C1 segment of cervical spinal cord (tissue), 14 donors: ENCODE data around the gene AHR.
"Not testable (repeated sequence)": the region's sequence is repeated elsewhere in the genome, so short reads cannot be mapped to it uniquely, and the experiment has no call there.

Experiments
- DNase-seq, 14 donors: peaks; one replicate each; lab custom pipeline; 2025; lab: John Stamatoyannopoulos, UW

AHR gene

DNA sequence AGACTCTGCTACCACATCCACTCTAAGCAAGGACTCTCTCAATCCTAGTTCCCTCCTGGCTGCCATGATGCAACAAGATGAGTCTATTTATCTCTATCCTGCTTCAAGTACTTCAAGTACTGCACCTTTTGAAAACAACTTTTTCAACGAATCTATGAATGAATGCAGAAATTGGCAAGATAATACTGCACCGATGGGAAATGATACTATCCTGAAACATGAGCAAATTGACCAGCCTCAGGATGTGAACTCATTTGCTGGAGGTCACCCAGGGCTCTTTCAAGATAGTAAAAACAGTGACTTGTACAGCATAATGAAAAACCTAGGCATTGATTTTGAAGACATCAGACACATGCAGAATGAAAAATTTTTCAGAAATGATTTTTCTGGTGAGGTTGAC is 40.7 kb downstream of the AHR start:
- no peak for DNase-seq

DNA sequence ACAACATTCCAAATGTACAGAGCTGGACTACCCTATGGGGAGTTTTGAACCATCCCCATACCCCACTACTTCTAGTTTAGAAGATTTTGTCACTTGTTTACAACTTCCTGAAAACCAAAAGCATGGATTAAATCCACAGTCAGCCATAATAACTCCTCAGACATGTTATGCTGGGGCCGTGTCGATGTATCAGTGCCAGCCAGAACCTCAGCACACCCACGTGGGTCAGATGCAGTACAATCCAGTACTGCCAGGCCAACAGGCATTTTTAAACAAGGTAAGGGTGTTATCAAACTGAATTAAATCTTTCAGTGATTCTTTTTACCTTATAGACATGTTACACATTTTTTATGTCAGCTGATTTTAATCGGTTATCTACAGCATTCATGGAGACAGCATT is 41.5 kb downstream of the AHR start:
- no peak for DNase-seq

DNA sequence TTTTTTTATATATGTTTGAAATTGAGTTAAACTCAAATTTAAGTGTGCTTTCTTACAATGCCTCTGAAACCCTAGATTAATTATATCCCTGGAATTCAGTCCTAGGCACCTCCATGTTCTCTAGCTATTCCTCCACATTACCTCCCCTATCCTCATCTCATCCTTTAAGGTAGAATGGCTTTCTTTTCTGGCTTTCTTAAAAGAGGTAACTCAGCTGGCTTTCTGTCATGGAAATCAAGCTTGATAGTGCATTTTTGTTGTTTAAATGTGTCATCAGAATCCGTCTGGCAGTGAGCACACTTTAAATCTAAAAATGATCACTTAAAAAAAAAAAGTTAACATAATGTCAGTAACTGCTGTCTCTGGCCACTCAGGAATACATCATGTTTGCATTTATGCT is 42.2 kb downstream of the AHR start:
- no peak for DNase-seq

DNA sequence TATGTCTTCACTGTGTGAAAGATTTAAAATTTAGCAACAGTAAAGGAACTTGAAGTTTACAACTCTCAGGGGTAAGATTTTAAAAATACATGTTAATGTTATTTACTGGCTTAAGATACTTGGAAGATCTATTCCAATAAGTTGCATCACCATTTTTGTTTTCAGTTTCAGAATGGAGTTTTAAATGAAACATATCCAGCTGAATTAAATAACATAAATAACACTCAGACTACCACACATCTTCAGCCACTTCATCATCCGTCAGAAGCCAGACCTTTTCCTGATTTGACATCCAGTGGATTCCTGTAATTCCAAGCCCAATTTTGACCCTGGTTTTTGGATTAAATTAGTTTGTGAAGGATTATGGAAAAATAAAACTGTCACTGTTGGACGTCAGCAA is 44.3 kb downstream of the AHR start:
- DNase-seq = no peak

DNA sequence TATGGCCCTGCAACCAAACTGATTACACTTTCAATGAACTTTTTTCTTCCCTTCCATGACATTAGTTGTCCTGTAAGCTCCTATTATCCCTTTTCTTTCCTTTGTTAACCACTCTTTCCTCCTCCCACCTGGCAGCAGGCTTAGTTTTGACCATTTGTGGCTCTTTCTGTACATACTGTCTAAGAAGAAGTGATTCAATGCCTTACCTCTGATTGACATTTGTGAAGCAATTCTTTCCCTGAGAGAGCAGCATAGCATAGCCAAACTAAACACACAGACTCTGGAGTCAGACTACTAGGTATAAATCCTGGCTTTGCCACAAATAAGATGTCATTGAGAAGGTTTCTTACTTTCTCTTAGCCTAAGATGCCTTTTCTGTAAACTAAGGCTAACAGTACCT is 48.9 kb downstream of the AHR start:
- no peak for DNase-seq

DNA sequence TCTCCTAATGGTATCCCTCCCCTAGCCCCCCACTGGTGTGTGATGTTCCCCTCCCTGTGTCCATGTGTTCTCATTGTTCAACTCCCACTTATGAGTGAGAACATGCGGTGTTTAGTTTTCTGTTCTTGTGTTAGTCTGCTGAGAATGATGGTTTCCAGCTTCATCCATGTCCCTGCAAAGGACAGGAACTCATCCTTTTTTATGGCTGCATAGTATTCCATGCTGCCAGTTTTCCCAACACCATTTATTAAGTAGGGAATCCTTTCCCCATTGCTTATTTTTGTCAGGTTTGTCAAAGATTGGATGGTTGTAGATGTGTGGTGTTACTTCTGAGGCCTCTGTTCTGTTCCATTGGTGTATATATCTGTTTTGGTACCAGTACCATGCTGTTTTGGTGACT is 50.5 kb downstream of the AHR start:
- DNase-seq = not testable (repeated sequence)

DNA sequence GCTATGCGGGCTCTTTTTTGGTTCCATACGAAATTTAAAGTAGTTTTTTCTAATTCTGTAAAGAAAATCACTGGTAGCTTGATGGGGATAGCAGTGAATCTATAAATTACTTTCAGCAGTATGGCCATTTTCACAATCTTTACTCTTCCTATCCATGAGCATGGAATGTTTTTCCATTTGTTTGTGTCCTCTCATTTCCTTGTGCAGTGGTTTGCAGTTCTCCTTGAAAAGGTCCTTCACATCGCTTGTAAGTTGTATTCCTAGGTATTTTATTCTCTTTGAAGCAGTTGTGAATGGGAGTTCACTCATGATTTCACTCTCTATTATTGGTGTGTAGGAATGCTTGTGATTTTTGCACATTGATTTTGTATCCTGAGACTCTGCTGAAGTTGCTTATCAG is 51.9 kb downstream of the AHR start:
- DNase-seq = not testable (repeated sequence)

DNA sequence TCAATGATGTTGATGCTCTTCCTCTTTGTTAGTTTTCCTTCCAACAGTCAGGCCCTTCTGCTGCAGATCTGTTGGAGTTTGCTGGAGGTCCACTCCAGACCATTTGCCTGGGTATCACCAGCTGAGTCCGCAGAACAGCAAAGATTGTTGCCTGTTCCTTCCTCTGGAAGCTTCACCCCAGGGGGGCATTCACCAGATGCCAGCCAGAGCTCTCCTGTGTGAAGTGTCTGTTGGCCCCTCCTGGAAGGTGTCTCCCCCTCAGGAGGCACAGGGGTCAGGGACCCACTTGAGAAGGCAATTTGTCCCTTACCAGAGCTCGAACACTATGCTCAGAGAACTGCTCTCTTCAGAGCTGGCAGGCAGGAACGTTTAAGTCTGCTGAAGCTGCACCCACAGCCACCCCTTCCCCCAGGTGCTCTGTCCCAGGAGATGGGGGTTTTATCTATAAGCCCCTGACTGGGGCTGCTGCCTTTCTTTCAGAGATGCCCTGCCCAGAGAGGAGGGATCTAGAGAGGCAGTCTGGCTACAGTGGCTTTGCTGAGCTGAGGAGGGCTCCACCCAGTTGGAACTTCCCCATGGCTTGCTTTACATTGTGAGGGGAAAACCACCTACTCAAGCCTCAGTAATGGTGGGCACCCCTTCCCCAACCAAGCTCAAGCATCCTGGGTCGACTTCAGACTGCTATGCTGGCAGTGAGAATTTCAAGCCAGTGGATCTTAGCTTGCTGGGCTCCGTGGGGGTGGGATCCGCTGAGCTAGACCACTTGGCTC is 55.4 kb downstream of the AHR start:
- DNase-seq = not testable (repeated sequence)

DNA sequence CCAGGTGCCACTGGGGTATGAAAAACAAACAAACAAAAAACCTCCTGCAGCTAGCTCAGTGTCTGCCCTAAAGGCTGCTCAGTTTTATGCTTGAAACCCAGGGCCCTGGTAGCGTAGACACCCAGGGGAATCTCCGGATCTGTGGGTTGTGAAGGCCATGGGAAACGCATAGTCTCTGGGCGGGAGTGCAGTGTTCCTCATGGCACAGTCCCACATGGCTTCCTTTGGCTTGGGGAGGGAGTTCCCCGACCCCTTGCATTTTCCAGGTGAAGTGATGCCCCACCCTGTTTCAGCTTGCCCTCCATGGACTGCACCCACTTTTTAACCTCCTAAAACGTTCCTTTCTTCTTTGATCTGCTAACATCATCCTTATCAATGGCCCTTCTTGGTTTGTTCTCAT is 56.0 kb downstream of the AHR start:
- DNase-seq = no peak

DNA sequence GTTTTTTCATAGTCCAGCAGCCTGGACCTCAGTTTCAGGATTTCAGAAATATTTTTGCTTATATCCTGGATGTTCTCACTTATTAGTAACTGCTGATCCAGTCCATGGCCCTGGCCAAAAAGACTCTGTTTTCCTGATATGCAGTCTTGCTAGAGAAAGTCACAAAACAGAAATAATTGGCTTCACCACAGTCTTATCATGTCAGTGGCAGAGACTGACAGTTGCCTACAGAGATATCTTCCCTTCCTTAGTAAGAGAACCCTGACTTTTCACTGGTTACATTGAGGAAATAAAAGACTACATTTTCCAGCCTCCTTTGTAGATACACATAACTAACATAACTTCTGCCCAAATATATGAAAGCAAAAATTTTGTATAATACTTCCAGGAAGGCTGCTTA is 56.6 kb downstream of the AHR start:
- DNase-seq = no peak

DNA sequence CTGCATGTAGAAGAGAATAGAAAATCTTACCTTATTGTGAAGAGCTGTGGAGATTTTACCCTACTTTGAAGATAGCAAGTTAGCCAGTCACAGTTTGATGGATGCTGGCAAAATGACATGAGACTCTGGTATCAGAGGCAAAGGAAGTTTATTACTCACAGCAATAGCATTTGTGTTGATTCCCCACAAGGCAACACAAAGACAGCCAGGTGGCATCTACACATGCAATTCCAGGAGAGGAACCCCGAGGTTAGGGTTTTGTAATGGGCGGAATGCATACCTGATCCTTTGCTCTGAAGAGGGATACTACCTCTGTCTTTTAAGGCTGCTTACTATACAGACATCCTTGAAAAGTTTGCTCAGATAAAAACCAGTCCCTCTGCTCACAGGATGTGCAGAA is 59.5 kb downstream of the AHR start:
- no peak for DNase-seq

DNA sequence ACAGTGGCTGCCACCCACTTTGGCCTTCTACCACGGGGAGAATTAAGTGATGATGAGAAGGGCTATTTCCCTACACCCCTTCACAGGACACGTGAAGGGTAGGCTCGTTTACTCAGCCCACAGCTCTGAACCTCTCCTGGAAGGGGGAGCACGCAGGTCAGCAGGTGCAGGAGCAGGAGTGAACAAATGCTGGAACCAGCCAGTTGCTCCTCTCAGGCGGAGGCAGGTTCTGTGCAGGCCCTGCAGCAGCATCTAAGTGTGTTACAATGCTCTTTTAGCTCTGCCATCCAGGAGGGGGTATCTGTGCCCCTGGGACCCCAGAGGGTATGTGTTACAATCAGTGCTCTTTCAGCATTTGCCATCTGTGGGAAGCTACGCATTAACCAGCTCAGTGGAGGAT is 61.2 kb downstream of the AHR start:
- no peak for DNase-seq

DNA sequence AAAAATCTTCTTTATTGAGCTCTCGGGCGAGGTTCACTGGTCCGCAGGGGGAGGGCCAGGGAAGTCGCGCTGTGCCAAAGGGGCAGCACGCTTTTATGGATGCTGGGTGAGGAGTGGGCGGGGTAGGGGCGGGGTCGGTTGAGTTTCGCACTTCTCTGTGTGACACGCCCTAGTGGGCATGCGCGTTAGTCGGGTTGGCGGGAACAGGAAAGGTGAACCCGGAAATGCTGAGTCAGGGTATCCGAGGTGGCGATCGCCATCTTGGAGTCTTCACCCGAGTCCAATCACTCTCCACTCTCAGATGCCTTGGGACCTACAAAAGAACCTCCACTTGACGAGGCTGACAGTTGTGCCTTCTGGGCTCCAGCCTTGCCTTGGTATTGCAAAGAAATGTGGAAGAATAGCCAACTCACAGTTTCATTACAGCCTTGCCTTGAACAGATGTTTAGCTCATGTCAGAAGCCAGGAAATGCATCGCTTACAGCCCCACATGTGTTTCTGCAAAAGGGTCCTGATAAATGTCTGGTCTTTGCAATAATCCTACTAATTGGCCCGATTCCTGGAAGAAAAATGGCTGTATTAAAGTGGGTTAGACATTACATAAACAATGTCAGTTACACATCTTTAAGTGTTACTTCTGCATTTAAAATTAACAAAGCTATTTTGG is 64.1 kb downstream of the AHR start:
- DNase-seq = no peak

DNA sequence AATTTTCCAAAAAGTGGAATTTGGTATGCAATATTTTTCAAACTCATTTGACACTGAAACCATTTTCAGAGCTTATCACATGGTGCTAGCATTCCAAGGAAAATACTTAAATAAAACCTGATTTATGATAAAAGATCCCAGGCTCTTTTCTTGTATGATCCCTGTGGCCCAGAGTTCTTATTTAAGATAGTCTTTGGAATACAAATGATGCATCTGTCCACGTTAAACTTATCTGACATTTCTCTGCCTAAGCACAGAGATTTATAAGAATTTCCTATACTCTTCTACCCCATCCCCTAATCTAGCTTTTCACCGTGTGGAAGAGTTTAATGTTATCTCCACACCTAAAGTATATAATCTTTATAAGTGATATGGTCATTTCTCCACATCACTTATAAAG is 66.2 kb downstream of the AHR start:
- no peak for DNase-seq

DNA sequence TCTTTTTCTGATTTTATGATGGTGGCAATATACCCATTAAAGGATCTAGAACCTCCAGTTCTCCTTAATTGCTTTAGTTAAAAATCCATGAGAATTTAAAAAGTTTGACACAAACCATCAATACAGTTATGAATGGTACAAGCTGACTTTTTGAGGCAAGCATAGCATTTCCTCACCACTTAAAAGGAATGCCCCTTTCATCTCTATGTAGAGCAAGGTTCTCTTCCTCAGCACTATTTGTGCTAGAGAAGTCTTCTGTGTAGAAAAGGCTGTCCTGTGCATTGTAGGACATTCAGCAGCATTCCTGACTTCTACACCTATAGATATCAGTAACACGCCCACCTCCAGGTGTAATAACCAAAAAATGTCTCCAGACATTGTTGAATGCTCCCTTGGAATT is 67.3 kb downstream of the AHR start:
- no peak for DNase-seq

DNA sequence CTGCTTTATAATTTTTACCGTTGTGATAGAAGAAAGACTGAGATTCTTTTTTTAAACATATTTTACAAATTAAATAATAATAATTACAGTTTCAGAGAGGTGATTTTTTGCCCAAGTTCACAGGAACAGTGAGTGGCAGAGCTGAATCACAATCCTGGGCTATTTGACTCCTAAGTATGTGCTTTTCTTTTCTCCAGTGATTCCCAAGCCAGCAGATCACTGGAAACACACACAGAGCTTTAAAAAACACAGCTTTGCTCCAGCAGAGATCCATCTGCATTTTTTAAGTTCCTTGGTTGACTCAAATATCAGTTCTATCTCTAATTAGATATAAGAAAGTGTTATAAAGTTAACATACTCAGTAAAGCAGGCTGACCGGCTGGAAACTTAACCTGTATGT is 69.0 kb downstream of the AHR start:
- DNase-seq = no peak

DNA sequence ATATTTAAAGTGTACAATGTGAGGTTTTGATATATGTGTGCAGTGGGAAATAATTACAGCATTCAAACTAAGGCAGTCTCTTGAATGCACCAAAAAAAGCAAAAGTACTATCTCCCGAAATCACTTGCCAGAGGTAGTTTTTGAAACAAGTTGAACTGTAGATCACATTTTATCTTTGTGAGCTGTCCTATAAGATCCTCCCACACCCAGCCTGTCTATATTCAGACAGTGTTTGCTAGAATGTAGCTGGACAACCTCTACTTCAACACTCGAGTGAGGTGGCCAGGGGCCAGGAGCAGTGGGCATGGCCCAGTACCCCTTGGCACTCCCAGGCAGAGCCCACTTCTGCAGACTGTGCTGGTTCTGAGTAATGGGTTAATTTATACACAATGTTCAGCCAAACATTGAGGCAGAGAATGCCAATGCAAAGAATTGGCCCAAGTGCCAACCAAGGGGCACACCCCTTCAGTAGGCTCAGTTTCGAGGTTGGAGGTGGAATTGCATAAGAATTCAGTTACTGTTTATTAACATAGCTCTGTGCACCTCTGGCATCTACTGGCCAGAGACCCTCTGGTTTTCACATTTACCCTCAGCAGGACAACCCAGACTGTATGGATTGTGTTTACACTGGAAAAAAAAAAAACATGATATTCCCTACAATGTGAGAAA is 70.5 kb downstream of the AHR start:
- no peak for DNase-seq

DNA sequence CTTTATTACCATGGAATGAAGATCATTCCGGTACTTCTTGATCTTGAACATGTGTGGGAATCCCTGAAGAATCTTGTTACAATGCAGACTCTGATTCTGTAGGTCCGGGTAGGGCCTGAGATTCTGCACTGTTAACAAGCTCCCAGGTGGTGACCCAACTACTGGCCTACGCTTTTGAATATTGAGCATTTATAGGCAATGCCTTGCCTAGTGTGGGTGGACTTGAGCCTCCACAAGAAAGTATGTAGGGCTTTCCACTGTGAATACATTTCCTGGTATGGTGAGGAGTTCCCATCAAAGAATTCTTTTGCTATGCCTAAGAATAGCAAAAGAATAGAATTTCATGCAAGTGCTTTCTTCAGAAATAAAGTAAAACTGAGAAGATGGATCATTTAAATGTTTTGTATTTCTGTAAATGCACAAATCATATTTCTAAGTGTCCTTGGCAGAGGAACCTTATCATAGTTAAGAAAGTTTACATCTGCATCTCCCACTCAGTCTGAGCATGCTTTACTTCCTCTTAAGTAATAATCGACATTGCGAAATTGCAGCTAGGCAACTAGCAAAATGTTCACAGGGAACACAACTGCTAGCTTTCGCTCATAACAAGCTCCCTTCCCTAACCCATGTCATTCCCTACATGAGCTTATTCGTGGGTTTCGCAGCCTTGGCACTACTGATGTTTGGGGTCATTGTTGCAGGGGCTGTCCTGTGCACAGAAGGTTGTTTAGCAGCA is 71.4 kb downstream of the AHR start:
- DNase-seq = no peak

DNA sequence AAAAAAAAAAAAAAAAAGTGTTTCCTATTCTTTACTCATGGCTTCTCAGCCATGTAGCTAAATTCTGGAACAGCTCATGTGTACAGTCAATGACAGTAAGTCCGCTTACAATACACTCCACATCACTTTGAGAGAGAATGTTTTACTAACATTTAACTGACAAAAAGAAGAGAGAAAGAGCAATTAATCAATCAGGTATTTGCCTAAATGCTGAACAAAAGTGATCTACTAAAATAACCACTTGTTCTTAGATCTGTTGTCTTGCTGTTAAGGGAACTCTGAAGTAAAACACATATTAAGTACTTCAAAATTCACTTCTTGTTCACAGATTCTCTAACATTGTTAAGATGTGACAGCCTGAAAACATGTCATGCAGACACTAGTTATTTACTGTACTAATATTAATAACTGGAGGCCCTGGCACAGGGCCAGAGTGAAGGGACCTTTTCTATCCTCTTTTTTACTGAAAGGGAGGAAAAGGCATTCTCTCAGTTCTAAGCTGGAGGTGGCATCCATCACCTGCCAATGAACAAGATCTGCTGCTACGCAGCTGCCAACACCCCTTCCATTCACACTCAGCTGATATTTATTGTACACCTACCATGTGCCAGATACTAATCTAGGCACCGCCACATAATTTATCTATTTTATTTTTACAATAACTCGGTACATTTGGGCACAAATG is 72.6 kb downstream of the AHR start:
- no peak for DNase-seq

DNA sequence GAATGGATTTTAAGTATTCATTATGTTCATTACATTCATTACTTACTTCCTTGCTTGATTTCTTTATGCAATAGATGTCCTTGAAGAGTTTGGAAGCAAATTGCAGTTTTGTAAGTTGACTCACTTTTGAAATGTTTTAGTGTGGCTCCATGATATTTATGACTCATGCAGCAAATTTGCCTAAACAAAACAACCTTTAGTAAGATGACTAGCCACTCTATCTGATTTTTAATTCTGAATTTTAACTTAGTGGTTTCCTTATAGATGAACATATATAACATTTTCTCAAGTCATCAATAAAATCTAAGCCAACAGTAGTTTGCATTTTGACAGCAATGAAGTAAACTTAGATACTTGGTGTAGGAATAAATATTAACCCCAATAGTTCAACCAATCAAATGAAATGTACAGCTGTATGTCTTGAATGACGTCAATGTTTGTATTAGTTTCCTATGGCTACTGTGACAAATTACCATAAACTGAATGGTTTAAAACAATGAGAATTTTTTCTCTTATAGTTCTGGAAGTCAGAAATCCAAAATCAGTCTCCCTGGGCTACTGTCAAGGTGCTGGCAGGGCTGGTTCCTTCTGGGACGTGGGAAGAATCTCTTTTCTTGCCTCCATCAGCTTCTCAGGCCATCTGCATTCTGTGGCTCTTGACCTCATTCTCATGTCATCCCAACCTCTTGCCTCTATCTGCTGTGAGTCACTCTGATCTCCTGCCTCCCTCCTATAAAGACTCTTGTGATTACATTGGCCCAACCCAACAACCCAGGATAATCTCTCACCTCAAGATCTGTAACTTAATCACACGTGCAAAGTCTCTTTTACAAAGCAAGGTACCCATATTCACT is 73.4 kb downstream of the AHR start:
- no peak for DNase-seq

DNA sequence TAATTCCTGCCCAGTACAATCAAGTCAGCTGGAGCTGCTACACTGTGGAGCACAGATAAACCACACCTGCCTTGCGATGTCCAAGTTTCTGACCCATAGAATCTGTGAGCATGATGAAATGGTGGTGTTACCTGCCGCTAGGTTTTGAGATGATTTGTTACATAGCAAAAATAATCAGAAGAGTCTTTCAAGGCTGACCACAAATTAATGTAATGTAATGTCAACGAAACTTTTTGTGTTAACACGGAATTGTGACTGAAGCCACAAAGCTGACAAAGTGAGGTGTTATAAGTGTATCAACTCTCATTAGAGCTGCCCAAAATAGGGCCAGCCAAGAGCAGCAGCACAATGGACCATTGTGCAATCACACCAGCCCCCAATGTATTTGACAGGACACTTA is 75.7 kb downstream of the AHR start:
- no peak for DNase-seq
